ENCODE measurements around the gene ACVR2B.

The ACVR2B gene

DNA sequence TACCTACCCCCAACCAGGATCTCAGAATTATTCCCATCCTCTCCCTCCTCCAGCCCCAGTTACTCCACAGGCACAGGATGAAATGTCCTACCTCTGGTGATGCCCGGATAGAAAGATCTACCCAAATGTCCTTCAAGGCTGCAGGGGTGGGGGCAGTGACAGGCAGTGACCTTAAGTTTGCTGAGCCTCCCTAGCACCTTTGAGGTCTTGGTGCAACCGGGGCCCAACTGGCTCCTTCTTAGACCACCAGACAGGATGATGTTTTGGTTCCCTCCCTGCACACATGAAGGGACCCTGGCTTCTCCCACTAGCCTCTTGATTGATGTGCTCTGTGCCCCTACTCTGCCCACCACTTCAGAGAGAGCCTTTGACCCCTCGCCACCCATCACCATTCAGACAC lies 78.8 kb downstream of the ACVR2B start:
- H3K9ac ChIP-seq = no peak overlapping the region
- peaks cover 8 to 63% (median 36%) of the 10 kb centered on the region in 11 experiments; a peak in 20 of 22 replicates for H3K36me3 ChIP-seq
- H3K27ac ChIP-seq = no peak overlapping the region
- H4K20me1 ChIP-seq = peaks cover 0 to 25% (median 0%) of the 10 kb centered on the region in 11 experiments; a peak in 8 of 22 replicates
- H3K4me3 ChIP-seq = no peak overlapping the region
- no peaks in the 10 kb centered on the region for H3K27me3 ChIP-seq
- peaks cover 0 to 4% (median 0%) of the 10 kb centered on the region in 10 experiments; a peak in 1 of 20 replicates for H3K4me1 ChIP-seq
- H3K4me2 ChIP-seq = no peak overlapping the region
- no peak for TF ChIP-seq Cebpa-rat (IDR thresholded peaks at IDR 0.05)
- peaks cover 0 to 12% (median 0%) of the 10 kb centered on the region in 11 experiments; a peak in 2 of 22 replicates for H3K9me3 ChIP-seq (replicated peaks in 1 of 11)

DNA sequence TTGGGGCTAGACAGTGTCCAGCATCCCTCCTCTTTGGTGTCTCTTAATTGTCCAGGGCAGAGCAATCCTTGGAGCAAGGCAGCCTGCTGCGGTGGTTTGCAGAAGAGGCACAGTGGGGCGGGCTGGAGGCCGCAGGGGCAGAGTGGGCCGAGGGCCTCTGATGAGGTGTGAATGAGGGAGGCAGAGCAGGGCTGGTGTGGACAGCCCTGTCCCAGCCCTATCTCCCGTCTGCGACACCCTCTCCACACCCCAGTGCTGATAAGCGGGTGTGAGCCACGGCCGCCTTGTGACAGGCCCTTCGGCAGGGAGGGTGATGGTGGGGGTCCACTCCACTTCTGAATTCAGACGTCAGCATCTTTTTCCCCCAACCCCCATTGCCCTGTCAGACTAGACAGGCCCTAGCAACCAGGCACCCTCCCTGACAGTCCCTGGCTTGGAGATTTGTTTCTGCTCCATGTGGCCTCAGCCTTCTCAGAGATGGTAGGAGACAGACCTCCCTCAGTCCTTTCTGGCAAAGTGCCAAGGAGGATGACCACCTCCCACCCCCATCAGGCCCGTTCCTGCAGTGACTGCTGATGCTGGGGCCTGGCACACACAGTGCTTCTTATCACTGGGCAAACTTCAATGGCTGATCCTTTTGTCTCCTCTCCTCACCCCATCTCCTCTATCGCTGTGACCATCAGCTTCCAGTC lies 79.7 kb downstream of the ACVR2B start:
- no peak overlapping the region for H3K27ac ChIP-seq
- H3K4me2 ChIP-seq = no peak overlapping the region
- peaks cover 0 to 12% (median 0%) of the 10 kb centered on the region in 11 experiments; a peak in 2 of 22 replicates for H3K9me3 ChIP-seq (replicated peaks in 1 of 11)
- no peak overlapping the region for H3K9ac ChIP-seq
- H3K27me3 ChIP-seq = no peaks in the 10 kb centered on the region
- H3K36me3 ChIP-seq = peaks cover under 1 to 54% (median 30%) of the 10 kb centered on the region in 11 experiments; a peak in 18 of 22 replicates
- peaks cover 0 to 19% (median under 1%) of the 10 kb centered on the region in 11 experiments; a peak in 7 of 22 replicates for H4K20me1 ChIP-seq
- peaks cover 0 to 4% (median 0%) of the 10 kb centered on the region in 10 experiments; a peak in 1 of 20 replicates for H3K4me1 ChIP-seq
- no peak overlapping the region for H3K4me3 ChIP-seq
- TF ChIP-seq Cebpa-rat (IDR thresholded peaks at IDR 0.05) = no peak

DNA sequence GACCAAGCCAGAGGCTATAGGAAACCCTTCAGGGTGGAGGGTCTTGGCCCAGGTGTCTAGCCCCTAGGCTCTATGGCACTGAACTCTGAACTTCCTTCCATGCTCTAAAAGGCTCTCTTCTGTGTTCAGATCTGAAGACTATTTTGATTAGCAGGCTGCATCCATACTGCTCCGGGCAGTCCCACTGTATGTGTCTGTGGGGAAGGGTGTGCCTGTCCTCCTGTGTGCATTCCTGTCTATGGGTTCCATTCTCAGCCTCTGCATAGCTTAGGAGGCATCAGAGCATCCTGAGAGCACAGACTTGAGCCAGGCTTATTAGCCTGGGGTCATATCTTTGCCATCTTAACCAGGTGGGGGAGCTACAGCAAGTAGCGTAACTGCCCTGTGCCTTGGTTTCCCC lies 80.5 kb downstream of the ACVR2B start:
- no peak for TF ChIP-seq Cebpa-rat (IDR thresholded peaks at IDR 0.05)
- Histone ChIP-seq H3K9me3 (replicated peaks in 1 of 11) (peaks cover 0 to 12% (median 0%) of the 10 kb centered on the region in 11 experiments; a peak in 2 of 22 replicates), H3K4me2 (no peak overlapping the region)

DNA sequence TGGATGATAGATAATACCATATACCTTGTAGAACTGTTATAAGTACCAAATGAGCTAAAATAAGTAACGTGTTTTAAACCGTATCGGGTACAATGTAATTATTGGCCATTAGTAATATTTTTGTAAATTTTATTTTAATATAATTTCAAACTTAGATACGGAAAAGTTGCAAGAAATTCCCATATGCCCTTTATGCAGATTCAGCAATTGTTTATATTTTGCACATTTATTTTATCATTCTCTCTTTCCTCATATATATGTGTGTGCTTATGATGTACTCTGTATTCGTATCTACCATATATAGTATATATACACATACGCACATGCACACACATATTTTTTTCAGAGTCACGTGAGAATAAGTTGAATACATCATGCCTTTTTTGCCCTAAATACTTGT lies 80.9 kb downstream of the ACVR2B start:
- Histone ChIP-seq H3K4me2 (no peak overlapping the region), H3K4me1 (peaks cover 0 to 4% (median 0%) of the 10 kb centered on the region in 10 experiments; a peak in 1 of 20 replicates), H3K27ac (no peak overlapping the region), H3K9ac (no peak overlapping the region), H4K20me1 (peaks cover 0 to 28% (median 3%) of the 10 kb centered on the region in 11 experiments; a peak in 9 of 22 replicates), H3K4me3 (no peak overlapping the region), H3K27me3 (no peaks in the 10 kb centered on the region), H3K9me3 (replicated peaks in 1 of 11) (peaks cover 0 to 12% (median 0%) of the 10 kb centered on the region in 11 experiments; a peak in 2 of 22 replicates), H3K36me3 (peaks cover 0 to 47% (median 24%) of the 10 kb centered on the region in 11 experiments; a peak in 17 of 22 replicates)
- no peak for TF ChIP-seq Cebpa-rat (IDR thresholded peaks at IDR 0.05)

More for the DNA sequence above, 80.5 kb downstream of the ACVR2B start:
- Histone ChIP-seq H3K4me1 (peaks cover 0 to 4% (median 0%) of the 10 kb centered on the region in 10 experiments; a peak in 1 of 20 replicates), H3K36me3 (peaks cover 0 to 51% (median 28%) of the 10 kb centered on the region in 11 experiments; a peak in 17 of 22 replicates), H3K4me3 (no peak overlapping the region), H4K20me1 (peaks cover 0 to 24% (median 2%) of the 10 kb centered on the region in 11 experiments; a peak in 9 of 22 replicates), H3K9ac (no peak overlapping the region), H3K27ac (no peak overlapping the region), H3K27me3 (no peaks in the 10 kb centered on the region)

DNA sequence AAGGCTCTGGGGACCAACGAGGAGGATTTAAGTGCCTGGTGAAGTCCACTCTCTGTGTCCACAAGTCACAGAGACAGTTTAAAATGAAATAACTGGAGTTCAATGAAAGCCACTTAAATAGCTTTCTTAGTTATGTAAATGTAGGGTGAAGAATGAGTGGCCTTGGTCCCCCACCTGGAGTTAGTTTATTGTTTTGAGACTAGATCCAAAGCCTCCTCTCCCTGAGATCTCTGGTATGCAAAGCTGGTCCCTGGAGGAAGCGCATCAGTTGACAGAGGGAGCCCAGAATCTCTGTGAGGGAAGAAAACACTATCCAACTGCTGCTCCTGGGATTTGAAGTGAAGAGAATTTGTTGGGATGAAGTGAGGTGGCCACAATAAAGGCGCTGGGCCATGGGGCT lies 83.0 kb downstream of the ACVR2B start:
- Histone ChIP-seq H3K27ac (no peak overlapping the region), H4K20me1 (peaks cover 0 to 49% (median 8%) of the 10 kb centered on the region in 11 experiments; a peak in 14 of 22 replicates), H3K9me3 (replicated peaks in 1 of 11) (peaks cover 0 to 12% (median 0%) of the 10 kb centered on the region in 11 experiments; a peak in 2 of 22 replicates), H3K9ac (no peak overlapping the region), H3K4me1 (peaks cover 5 to 10% (median 8%) of the 10 kb centered on the region in 10 experiments), H3K4me2 (no peak overlapping the region), H3K27me3 (no peaks in the 10 kb centered on the region), H3K4me3 (no peak overlapping the region), H3K36me3 (peaks cover 0 to 33% (median 15%) of the 10 kb centered on the region in 11 experiments; a peak in 14 of 22 replicates)
- no peak for TF ChIP-seq Cebpa-rat (IDR thresholded peaks at IDR 0.05)

DNA sequence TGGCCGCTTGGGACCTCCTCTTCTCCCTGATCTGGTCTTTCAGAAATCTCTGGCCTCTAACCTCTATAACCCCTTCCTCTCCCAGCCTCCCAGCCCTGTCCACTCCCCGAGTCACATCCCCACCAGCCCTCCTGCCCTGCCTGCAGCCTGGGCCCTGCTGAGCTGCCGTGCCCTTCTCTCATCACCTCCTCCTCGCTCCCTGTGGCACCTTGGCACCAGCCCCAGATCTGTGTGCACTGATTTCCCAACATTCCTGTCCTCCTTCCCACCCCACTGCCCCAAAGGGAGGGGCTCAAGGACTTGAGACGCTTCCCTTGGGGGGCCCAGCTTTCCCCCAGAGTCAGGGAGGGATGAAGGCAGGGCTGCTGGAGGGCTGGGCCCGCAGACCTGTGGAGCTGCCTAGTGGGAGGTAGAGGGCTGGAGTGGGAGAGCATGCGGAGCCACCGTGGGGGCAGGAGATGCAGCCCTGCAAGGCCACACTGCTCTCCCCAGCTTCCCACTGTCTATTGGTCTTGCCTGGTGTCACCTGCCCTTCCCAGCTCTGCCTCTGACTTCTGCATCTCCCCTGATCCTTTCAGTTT lies 85.2 kb downstream of the ACVR2B start:
- Histone ChIP-seq H3K9ac (no peak overlapping the region), H3K36me3 (peaks cover 0 to 30% (median 11%) of the 10 kb centered on the region in 11 experiments; a peak in 13 of 22 replicates), H3K4me2 (no peak overlapping the region), H3K9me3 (replicated peaks in 1 of 11) (peaks cover 0 to 12% (median 0%) of the 10 kb centered on the region in 11 experiments; a peak in 2 of 22 replicates), H3K27me3 (peaks cover 0 to 17% (median 16%) of the 10 kb centered on the region in 11 experiments; a peak in 14 of 22 replicates), H3K4me3 (no peak overlapping the region), H3K4me1 (peaks cover 14 to 31% (median 25%) of the 10 kb centered on the region in 10 experiments), H4K20me1 (peaks cover 0 to 57% (median 28%) of the 10 kb centered on the region in 11 experiments; a peak in 15 of 22 replicates), H3K27ac (no peak overlapping the region)
- no peak for TF ChIP-seq Cebpa-rat (IDR thresholded peaks at IDR 0.05)

DNA sequence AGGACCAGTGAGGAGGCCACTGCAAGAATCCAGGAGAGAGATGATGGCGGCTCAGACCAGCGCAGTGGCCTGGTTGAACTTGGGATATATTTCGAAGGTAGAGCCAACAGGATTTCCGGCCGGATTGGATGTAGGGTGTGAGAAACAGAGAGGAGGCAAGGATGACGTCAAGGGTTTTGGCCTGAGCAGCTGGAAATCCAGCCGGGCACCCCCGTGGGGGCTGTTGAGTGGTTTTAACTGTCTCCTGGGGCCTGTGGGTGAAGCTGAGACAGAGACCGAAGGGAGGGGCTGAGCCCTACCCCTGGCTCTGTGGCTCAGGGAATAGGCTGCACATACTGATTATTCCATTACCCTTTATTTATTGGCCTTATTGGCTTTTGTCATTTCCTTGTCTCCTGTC lies 88.1 kb downstream of the ACVR2B start:
- Histone ChIP-seq H3K27ac (no peak overlapping the region), H4K20me1 (peaks cover 0 to 58% (median 28%) of the 10 kb centered on the region in 11 experiments; a peak in 15 of 22 replicates)

More for the DNA sequence above, 88.1 kb downstream of the ACVR2B start:
- TF ChIP-seq Cebpa-rat (IDR thresholded peaks at IDR 0.05) = no peak
- Histone ChIP-seq H3K9ac (0 out of 22 replicates have a peak overlapping the region, but pooled peaks of 1 of the 11 experiments have one; percentile 30), H3K36me3 (peaks cover 0 to 7% (median under 1%) of the 10 kb centered on the region in 11 experiments; a peak in 5 of 22 replicates), H3K4me3 (no peak overlapping the region; a peak in 3 of 20 replicates), H3K9me3 (replicated peaks in 1 of 11) (no peaks in the 10 kb centered on the region), H3K4me2 (peak overlapping the region; percentile 56 to 94 (median 85)), H3K4me1 (peaks cover 14 to 31% (median 25%) of the 10 kb centered on the region in 10 experiments), H3K27me3 (peaks cover 0 to 20% (median 16%) of the 10 kb centered on the region in 11 experiments; a peak in 14 of 22 replicates)

All from BLaER1 treated with 17β-estradiol and CSF1 and Interleukin-3, amounts not matched to agents 10 nM and 100 nM (cell line).